ENCODE measurements around the gene MPZL2.

DNA sequence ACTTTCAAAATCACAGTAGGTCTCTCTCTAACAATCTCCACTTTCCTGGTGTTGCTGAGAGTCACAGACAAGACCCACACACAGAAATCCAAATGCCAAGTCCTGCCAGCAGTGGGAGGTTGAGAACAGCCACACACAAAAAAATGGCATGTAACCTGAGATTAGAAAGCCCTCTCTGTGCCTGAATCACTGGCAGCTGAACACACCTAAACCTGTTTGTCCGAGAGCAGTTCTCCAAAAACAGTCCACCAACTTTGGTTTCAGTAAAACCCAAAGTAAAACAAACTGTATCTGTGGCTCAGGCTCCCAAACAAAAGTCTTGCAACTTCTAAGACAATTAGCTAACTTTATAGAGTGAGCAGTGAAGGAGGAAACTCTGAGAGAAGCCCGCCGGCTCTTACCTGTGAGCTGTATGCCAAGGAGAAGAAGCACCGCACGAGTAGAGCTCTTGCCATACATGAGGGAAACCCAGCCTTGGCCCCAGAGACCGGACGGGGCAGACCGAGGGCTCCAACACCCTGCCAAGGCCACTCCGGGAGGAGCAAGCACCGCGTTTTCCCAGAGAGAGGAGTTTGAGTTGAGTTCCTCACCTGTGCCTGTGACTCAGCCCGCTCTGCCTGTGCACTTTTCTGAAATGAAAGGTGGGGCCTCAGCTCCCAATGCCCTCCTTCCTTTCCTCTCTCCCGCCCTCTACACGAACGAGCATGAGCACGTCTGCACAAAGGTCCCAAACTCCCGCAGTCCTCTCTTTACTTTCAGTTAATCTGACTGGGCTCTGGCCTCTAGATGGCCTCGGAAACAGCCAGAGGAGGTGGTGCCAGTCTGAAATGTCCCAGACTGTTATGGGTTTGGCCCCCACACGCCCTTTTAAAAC, at the start of gene MPZL2:
- TF ChIP-seq, protein P1, sequence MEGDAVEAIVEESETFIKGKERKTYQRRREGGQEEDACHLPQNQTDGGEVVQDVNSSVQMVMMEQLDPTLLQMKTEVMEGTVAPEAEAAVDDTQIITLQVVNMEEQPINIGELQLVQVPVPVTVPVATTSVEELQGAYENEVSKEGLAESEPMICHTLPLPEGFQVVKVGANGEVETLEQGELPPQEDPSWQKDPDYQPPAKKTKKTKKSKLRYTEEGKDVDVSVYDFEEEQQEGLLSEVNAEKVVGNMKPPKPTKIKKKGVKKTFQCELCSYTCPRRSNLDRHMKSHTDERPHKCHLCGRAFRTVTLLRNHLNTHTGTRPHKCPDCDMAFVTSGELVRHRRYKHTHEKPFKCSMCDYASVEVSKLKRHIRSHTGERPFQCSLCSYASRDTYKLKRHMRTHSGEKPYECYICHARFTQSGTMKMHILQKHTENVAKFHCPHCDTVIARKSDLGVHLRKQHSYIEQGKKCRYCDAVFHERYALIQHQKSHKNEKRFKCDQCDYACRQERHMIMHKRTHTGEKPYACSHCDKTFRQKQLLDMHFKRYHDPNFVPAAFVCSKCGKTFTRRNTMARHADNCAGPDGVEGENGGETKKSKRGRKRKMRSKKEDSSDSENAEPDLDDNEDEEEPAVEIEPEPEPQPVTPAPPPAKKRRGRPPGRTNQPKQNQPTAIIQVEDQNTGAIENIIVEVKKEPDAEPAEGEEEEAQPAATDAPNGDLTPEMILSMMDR (conservative IDR thresholded peaks at IDR 0.05; ENCODE audit: low read depth in 2 of 2): no peak
- TF ChIP-seq EZH2 (IDR thresholded peaks at IDR 0.05; ENCODE audit: low read depth, unreplicated experiment) (no peak), NANOG (IDR thresholded peaks at IDR 0.05; ENCODE audit: borderline replicate concordance) (no peak), POLR2AphosphoS5 (IDR thresholded peaks at IDR 0.05; ENCODE audit: low read depth) (0 out of 2 replicates have a peak, but pooled peaks have one; percentile 11), CREB1 (CRISPR knock-in tag; IDR thresholded peaks at IDR 0.05; ENCODE audit: low read depth) (no peak), JUNB (IDR thresholded peaks at IDR 0.05; ENCODE audit: unreplicated experiment) (no peak), REST (IDR thresholded peaks at IDR 0.05; ENCODE audit: unreplicated experiment) (no peak), EZH2phosphoT487 (IDR thresholded peaks at IDR 0.05; ENCODE audit: unreplicated experiment) (no peak), STAT1 (IDR thresholded peaks at IDR 0.05; ENCODE audit: unreplicated experiment) (no peak), ZNF331 (CRISPR knock-in tag; IDR thresholded peaks at IDR 0.05; ENCODE audit: low read depth) (no peak)
